Activated CD8-positive, alpha-beta memory T cell treated with anti-CD3 and anti-CD28 coated beads, Interleukin-2, amount 50 U/mL, for 48 hours (primary cell): ENCODE measurements around the gene LIMS3.
"Not testable (repeated sequence)": the region's sequence is repeated elsewhere in the genome, so short reads cannot be mapped to it uniquely, and the experiment has no call there.

Source experiments
- DNase-seq: peaks from one replicate; pipeline ENCODE4 v3.0.0-alpha.2; 2020

Gene LIMS3

DNA sequence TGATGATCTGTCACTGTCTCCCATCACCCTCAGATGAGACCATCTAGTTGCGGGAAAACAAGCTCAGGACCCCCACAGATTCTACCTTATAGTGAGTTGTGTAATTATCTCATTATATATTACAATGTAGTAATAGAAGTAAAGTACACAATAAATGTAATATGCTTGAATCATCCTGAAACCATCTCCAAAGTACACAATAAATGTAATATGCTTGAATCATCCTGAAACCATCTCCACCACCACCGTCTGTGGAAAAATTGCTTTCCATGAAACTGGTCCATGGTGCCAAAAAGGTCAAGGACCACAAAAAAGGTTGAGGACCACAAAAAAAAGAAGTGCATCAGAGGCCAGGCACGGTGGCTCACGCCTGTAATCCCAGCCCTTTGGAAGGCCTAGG lies 29.3 kb downstream of the LIMS3 start:
- DNase-seq = not testable (repeated sequence)

DNA sequence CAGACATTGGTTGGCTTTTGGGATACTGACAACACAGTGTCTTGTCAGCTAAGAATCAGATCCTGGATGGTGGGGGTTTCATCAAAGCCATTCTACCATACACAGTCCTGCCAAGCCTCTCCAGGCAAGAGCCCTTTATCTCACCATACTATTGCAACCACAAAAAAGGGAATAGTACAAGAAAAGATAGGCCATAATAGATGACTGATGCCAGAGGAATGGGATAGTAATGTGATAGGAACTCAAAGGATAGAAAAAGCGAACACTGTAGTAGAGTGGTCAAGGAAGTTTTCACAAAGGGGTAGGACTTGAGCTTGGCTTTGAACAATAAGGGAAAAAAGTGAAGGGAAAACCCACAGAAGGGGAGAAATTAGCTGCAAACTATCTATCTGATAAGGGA lies 30.7 kb downstream of the LIMS3 start:
- not testable (repeated sequence) for DNase-seq

DNA sequence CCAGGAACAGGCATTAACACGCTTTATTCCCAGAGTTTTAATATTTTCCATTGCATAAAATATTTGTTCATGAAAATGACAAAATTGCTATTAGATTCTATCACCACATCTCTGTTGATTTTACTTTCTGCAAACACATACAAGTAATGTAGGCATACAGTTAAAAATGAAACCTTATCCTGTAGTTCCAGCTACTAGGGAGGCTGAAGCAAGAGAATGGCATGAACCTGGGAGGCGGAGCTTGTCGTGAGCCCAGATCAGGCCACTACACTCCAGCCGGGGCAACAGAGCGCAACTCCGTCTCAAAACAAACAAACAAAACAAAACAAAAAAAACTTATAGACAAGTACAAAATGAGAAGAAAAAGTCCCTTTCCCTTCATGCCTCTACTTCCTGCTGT lies 38.0 kb downstream of the LIMS3 start:
- DNase-seq = not testable (repeated sequence)

DNA sequence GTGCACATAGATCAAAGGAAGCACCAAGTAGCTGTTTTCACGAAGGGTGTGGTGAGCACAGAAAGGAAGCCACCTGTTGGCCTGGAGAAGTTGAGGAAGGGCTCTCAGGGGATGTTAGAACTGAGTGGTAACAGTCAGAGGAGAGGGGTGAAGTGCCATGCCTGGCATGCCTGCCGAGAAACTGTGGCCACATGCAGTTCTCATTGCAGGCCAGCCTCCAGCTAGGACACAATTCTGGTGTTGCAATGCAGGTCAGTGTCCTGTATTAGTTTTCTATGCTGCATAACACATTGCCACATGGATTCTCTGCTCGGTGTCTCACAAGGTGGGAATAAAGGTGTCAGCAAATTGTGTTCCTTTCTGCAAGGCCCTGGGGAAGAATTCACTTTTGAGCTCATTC lies 46.9 kb downstream of the LIMS3 start:
- not testable (repeated sequence) for DNase-seq

DNA sequence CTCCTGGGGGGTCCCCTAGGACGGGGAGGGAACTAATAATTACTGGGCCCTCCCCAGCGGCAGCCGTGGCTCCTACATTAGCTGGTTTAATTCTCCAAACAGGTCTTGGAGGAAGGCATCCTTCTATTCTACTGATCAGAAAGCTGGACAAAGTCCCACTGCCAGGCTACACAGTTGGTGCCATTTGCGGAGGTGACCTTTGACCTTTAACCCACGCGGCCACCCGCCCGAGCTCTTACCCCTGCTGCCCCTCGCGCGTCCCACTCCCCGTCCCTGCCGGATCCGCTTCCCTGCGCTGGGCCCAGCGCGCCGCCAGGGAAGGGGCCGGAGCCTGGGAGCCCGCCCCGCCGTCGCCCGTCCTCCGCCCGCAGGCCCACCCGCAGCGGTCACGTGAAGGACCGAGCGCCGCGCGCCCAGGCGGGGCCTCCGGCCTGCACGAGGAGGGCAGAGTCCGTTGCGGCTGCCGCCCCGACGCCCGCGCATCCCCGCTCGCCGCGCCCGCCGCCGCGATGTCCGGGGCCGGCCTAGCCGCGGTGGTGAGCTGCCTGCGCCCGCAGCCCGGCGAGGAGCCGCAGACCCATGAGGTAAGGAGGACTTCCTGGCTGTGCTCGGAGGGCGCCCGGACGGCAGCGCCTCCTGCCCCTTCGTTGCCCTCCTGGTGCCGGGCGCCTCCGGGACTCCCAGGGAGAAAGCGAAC lies 48.9 kb downstream of the LIMS3 start:
- DNase-seq = not testable (repeated sequence)

DNA sequence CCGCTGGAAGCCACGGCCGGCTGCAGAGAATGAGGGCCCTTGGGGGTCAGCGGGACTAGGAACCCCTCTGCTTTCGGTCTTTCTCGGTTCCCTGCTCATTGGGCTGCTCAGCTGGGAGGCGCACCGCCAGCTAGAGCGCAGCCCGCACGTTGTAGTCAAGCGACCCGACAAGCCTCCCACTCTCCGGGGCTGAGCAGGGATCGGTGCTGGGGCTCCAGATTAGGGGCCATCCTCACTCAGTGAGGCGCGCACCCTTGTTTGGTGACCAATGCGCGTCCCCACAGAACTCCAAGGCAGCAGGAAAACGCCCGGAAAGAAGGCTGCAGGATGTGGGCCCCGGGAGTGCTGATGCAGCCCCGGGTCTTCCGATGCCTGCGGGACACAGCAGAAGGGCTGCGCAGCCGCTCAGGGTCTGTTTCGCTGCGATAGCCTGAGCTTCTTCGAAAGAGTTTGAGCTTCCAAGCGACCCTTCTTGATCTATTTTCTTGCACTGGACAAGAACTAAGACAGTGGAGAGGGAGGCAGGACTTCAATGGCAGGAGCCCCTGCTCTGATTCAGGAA lies 49.6 kb downstream of the LIMS3 start:
- not testable (repeated sequence) for DNase-seq

DNA sequence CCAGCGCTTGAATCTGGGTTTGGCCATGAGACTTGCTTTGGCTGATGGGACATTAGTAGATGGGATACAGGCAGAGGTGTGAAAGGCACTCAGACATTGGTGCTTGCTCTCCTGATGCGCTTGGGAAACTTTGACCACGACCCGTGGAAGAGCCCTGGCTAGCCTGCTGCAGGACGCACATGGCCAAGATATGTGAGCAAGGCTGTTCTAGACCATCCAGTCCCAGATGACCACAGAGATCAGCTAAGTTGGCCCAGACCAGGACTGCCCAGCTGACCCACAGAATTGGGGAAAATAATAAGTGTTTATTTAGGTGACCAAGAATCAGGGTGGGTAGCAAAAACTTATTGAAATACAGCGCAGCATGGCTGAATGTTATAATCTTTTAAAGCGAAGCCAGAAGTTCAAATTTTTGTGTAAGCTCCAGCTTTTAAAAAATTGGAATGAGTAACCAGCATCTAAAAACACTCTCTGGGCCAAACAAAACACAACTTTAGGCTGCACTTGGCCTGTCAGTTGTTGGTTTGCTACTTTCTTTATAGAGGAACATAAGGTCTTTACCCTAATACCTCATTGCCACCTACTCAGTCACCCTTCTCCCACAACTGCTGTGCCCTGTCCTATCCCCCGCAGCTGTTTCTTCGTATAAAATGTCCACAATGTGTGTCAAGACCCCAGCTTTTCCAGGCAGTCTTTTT lies 51.8 kb downstream of the LIMS3 start:
- DNase-seq = not testable (repeated sequence)

DNA sequence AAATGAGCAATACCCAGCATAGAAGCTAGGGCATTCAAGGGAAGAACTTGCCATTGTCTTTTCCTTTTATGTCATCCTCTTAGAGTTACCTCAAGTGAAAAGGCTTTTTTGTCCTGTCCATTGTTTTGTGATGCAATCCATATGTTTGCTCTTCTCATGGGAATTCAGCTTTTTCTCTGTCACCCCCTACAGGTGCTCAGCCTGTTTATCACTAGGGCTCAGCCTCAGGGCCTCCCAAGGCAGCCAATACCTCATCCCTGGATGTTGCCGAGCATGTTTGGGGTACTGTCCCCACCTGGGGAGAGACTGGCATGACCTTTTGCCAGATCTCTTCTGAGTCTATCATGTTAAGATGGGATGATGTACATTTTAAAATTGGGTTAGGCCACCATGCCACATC lies 65.5 kb downstream of the LIMS3 start:
- DNase-seq = not testable (repeated sequence)

DNA sequence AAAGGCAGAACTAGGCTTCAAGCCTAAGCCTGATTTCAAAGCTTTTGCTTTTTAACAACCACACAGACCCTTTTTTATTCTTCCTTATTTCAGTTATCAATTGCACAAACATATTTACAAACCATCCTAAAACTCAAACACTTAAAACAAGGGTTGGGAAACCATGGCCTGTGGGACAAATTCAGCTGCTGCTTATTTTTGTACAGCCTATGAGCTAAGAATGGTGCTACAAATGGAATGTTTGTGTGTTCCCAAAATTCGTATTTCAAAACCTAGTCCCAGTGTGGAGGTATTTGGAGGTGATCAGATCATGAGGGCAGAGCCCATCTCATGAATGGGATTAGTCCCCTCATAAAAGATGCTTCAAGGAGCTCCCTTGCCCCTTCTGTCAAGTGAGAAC lies 67.0 kb downstream of the LIMS3 start:
- not testable (repeated sequence) for DNase-seq

DNA sequence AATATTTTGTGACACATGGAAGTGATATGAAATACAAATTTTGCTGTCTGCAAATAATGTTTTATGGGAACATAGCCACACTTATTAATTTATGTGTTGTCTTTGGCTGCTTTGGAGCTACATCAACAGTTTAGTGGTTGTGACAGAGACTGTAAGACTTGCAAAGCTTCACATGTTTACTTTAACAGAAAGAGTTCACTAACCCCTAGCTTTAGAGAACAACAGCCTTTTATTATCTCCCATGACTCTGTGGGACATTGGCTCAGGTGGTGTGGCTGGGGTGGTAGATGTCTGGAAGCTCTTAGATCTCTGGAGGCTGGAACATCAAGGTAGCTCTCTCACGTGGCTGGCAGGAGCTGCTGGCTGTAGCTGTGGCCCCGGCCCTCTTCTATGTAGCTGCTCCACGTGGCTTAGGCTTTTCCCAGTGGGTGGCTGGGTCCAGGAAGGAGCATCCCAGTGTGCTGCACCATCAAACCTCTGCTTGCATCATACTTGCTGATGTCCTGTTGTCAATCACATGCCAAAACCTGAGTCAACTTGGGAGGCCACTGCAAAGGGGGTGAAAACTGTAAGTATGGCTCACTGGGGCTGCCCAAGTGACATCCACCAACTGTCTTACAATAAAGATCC lies 67.7 kb downstream of the LIMS3 start:
- DNase-seq = not testable (repeated sequence)

DNA sequence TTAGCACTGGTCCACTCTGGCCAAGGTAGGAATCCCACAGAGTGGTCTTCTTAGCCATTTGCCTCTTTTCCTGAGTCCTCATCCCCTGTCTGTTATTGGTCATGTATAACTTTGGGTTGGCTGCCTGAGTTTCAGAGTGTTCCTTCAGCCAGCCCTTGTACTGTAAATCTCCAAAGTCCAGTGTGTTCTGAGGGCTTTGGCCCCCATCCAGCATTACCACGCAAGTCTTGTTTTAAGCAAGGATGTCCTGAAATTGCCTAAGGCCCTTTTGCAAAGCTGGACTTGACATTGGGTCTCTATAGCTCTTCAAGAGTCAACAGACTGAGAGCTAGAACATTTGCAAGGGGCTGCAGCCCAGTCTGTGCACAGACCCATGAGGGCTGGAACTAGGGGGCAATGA lies 68.4 kb downstream of the LIMS3 start:
- DNase-seq = not testable (repeated sequence)

DNA sequence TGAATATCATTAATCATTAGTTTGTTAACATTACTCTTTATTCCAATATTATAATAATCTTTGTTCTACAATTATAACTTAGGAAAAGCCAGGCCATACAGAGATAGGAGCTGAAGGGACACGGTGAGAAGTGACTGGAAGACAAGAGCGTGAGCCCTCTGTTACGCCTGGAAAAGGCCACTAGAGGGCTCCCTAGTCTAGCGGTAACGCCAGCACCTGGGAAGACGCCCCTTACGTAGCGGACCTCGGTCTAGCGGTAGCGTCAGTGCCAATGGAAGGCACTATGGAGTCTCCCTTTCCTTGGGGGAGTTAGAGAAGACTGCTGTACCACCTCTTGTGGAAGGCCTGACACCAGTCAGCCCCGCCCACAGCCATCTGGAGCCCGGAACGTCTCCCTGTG lies 71.4 kb downstream of the LIMS3 start:
- DNase-seq = not testable (repeated sequence)

DNA sequence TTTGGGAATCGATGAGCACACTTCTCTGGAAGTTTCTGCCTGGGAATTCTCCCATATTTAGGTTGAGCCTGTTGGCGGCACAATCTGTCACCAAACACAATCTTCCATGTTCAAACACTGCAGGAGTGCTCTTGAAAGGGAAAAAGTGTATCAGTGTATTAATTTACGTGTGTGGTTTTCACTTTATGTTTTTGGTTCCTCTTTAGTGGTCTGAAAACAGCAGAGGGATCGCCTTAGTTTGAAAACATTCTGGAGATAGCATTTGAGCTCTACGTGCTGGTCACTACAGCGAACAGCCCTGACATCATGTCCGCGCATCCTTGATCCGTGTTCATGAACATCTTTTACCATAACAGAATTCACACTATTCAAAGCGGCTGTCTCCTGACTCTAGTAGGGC lies 73.2 kb downstream of the LIMS3 start:
- not testable (repeated sequence) for DNase-seq
